LHCN-M2 (cell line): Measurements from ENCODE around the gene UNKL. TPM values are rescaled to one million over a fixed set of nuclear protein-coding genes. Genes with fewer than 3 reads are reported as not detected.
"Not testable (repeated sequence)": the region's sequence is repeated elsewhere in the genome, so short reads cannot be mapped to it uniquely, and the experiment has no call there.

Source experiments
- DNase-seq: peaks from one replicate; pipeline ENCODE4 v3.0.0-alpha.2; 2012; ENCODE audit warnings: low read depth
- total RNA-seq: library from RNA; depleted of rRNA; stranded (reverse); fragments of >200 nt; gene quantifications from 2 replicates; pipeline ENCODE4 v1.2.3, GENCODE V29; 2014

UNKL gene
- total RNA-seq, 1 experiment from 2014 or later: 14.6 TPM

GRCh38 chr16:1446296-1447080 lies 32.0 kb upstream of the UNKL start:
- DNase-seq: no peak

DNA sequence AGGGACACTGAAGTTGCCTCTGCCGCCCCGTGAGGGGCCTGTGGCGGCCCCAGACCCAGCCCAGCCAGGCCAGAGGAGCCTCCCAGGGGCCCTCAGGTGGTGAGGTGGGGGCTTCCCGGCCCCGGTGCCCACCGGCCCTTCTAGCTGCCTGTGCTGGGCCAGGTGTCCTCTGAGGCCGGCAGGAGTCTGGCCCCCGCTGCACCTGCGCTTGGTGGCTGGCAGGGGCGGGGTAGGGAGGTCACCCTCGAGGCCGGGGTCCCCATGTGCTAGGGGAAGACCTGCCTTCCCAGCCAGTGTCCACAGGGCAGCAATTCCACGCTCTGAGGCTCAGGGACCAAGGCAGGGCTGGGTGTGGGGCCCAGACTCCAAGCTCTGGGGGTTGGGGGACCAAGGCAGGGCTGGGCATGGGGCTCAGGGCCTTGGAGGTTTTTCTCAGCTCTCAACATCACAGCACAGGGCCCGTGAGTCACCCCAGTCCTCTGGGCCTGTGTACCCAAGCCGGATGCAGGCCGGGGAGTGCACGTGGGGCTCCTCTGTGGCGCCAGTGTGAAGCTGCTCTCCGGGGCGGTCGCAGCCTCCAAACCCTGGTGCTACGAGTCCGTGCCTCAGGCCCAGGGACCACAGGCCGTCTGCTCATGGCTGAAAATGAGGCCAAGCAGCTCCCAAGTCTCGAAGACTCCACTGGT lies 31.2 kb upstream of the UNKL start:
- DNase-seq: no peak

- DNase-seq: no peak
These were observed 30.4 kb upstream of the UNKL start for GRCh38 chr16:1444730-1445517.

GRCh38 chr16:1443980-1444729 lies 29.7 kb upstream of the UNKL start, which contains the start of gene CCDC154:
TSS of gene CCDC154 (minus strand) at chr16:1444556. CDS start at chr16:1444322, 234 bp downstream.
- DNase-seq: no peak

DNA sequence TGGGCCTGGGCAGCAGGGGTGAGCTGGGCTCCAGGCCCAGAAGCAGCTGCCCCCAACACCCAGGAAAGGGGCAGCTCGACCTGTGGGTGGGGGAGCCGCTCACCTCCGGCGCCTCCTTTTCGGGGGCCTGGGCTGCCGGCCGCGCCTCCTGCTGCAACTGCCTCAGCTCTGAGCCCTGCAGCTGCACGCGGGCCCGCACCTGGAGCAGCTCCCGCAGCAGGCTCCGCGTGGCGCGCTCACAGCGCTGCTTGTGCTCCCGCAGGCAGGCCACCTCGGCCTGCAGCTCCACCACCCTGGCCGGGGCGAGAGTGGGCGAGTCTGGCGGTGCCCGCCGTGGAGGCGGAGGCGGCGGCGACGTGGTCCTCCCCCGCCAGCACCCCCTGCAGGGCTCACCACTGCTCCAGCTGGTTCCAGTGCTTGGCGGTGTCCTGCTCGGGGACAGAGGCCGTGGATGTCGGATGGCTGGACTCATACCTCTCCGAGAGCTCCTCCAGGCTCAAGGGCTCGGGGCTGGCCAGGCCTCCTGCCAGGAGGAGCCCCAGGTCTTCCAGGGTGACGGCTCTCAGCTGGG lies 29.0 kb upstream of the UNKL start:
- no peak for DNase-seq

GRCh38 chr16:1442697-1443096 lies 28.2 kb upstream of the UNKL start:
- no peak for DNase-seq

- DNase-seq: no peak
These were observed 26.9 kb upstream of the UNKL start for GRCh38 chr16:1441391-1441829.

DNA sequence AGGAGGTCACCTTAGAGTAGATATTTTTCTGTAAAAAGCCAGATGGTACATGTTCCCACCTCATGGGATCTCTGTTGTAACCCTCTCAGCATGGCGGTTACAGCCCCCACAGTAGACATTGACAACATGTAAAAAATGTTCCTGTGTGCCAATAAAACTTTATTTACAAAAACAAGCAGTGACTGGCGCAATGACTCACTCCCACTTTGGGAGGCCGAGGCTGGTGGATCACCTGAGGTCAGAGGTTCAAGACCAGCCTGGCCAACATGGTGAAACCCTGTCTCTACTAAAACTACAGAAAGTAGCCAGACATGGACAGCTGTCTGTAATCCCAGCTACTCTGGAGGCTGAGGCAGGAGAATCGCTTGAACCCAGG lies 25.2 kb upstream of the UNKL start:
- not testable (repeated sequence) for DNase-seq

DNA sequence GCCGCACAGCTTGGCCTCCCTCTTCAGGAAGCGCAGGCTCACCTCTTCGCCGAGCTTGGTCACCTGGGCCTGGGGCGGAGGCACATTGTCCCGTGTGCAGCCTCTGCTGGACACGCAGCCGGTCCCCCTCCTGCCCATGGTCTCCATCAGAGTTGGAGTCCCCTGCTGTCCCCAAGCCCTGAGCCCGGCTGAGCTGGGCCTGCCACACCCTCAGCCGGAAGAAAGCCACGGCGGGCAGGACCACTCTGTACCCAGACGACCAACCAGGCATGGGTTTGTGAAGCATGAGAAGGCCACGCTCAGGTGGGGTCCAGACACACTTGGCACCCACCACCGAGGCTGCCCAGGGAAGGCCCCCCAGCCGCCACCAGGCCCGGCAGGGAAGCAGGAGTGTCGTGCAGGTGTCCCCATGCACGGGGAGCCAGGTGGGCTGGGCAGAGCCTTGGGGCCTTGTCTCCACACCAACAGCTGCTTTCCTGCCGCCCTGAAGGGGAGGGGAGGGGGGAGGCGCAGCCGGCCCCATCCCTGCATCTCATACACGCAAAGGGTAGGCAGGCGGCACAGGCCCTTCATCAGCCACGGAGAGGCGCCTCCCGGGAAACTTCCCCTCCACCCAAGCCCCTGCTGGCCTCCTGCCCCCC lies 24.7 kb upstream of the UNKL start:
- DNase-seq: no peak

DNA sequence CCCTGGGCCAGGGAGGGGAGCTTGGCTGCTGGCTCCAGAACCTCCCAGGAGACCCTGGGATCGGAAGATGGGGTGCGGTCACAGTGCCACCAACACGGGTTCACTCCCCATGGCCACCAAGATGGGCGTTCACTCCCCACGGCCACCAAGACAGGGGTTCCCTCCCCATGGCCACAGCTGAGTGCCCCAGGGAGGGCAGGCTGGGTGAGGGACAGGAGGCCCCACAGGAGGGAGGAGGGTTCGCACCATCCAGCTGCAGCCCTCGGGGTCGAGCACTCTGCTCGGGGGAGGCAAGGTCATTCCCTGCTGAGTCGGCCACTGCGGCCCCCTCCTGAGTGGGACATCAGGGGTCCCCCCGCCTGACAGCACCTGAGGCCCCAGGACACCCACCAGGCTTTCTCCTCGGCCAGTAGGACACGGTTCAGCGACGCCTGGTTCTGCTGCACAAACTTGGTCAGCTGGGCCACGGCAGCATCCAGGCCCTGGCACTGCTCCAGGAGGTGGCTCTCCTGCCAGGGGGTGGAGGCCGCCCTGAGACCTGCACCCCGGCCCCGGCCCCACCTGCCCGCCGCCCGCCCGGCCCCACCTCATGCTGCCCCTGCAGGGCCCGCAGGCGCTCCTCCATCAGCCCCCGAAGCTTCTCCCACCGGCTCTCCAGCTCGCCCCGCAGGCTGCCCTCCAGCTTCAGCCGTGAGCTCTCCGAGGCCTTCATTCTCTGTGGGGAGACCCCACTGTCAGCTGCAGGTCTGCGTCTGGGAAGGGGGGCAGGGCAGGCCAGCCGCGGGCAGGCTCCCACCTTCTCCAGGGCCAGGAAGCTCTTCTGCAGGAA lies 23.9 kb upstream of the UNKL start:
- no peak for DNase-seq

- DNase-seq: no peak
These were observed 23.1 kb upstream of the UNKL start for GRCh38 chr16:1437606-1438005.

GRCh38 chr16:1436731-1437355 lies 22.3 kb upstream of the UNKL start:
- DNase-seq: no peak

- no peak for DNase-seq
These were observed 21.6 kb upstream of the UNKL start for GRCh38 chr16:1435921-1436697.

- DNase-seq: no peak
These were observed 20.4 kb upstream of the UNKL start for GRCh38 chr16:1434644-1435592.

DNA sequence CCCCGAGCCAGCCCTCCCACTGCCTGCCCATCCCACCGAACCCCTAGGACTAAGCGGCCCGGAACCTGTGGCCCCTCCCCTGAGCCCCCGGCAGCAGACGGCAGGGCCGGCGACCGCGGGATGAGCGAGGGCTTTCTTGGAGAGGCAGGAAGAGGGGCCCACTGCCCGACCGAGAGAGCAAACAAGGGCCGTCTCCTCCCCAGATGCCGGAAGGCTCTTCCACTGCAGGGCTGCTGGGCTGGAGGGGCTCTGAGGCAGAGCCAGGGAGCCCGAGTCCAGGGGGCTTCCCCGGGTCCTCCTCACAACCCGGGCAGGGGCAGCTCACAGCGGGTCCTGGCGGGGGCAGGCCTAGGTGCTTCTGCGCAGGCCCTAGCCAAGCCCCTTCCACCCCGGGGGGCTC lies 19.3 kb upstream of the UNKL start:
- no peak for DNase-seq

DNA sequence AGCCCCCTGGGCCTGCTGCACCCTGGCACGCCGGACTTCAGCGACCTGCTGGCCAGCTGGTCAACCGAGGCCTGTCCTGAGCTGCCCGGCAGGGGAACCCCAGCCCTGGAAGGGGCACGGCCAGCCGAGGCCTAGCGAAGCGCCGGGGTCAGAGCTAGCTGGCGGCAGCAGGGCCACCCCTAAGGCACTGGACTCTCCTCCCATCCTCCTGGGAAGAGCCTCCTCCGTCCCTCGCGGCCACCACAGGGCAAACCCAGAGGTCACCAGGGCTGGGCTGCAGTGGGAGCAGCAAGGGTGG lies 18.7 kb upstream of the UNKL start:
- DNase-seq: no peak
